T-cell (primary cell): ENCODE data around the gene OSTF1. TPM values are rescaled to one million over a fixed set of nuclear protein-coding genes. Genes with fewer than 3 reads are reported as not detected.
A peak's percentile ranks its signal among the peaks of the same experiment; 100 is the strongest.

Experiments
- ATAC-seq, 4 experiments: fragments of 200-7000 bp in 3 of 4; fragments of 150-1000 bp in 1 of 4; cut with Tn5 transposase; replicated peaks in 1 of 4; 1 replicate in 3 of 4; 2 replicates in 1 of 4; pipeline ENCODE4 v1.10.0; 2021; ENCODE audit warnings: moderate library complexity in 3 of 4, mild to moderate bottlenecking in 2 of 4, moderate number of reproducible peaks in 1 of 4
- CTCF ChIA-PET, 2 donors: fragments of 300-600 bp; sonication (Branson Sonifier 250); formaldehyde crosslinking; loops; one replicate each; lab custom pipeline; 2022; ENCODE audit warnings: antibody characterized with exemption in 2 of 2; lab: Charles Lee
- POLR2A ChIA-PET, 2 donors: fragments of 300-600 bp; sonication (Branson Sonifier 250); formaldehyde crosslinking; loops; one replicate each; lab custom pipeline; 2022; ENCODE audit warnings: antibody characterized with exemption in 2 of 2; lab: Charles Lee
- DNase-seq, 35 experiments: peaks; one replicate each; pipeline versions ENCODE4 v3.0.0 to v3.0.0-alpha.2; 2013 to 2023
- H3K27ac ChIP-seq: one replicate; pipeline ENCODE4 v1.5.1; 2013; ENCODE audit warnings: low read length
- H3K27me3 ChIP-seq, 2 experiments: replicated peaks in 1 of 2; 1 replicate in 1 of 2; 2 replicates in 1 of 2; pipeline versions ENCODE4 v1.6.1 to v1.7.0; 2013; ENCODE audit warnings: low read length in 1 of 2, mixed read lengths in 1 of 2; ENCODE audit not compliant: control insufficient read depth in 2 of 2, insufficient read depth in 2 of 2; ENCODE audit errors: extremely low read depth in 1 of 2
- H3K36me3 ChIP-seq, 2 donors: 1 replicate in 1 of 2; 2 replicates in 1 of 2; pipeline versions ENCODE4 v1.6.1 to v1.7.0; 2013; ENCODE audit warnings: low read length in 1 of 2; ENCODE audit not compliant: control insufficient read depth in 2 of 2, insufficient read depth in 1 of 2; ENCODE audit errors: extremely low read depth in 1 of 2
- H3K4me1 ChIP-seq, 2 experiments: 1 replicate in 1 of 2; 2 replicates in 1 of 2; pipeline versions ENCODE4 v1.6.1 to v1.7.0; 2013; ENCODE audit warnings: low read length in 2 of 2, mixed read lengths in 1 of 2; ENCODE audit not compliant: insufficient read depth in 2 of 2, control insufficient read depth in 1 of 2; ENCODE audit errors: extremely low read depth in 1 of 2
- H3K4me3 ChIP-seq, 2 donors: 1 replicate in 1 of 2; 2 replicates in 1 of 2; pipeline versions ENCODE4 v1.5.1 to v1.7.0; 2013; ENCODE audit warnings: mild to moderate bottlenecking in 2 of 2, low read length in 1 of 2, moderate library complexity in 1 of 2; ENCODE audit not compliant: control insufficient read depth in 1 of 2; ENCODE audit errors: extremely low read depth in 1 of 2
- H3K9me3 ChIP-seq: 2 replicates; pipeline ENCODE4 v1.7.0; 2013
- H3K27ac Mint-ChIP-seq, 2 donors: one replicate each; pipeline ENCODE4 v1.8.0; 2020 to 2021; ENCODE audit warnings: mild to moderate bottlenecking in 2 of 2, mixed read lengths in 2 of 2
- H3K27me3 Mint-ChIP-seq, 2 donors: one replicate each; pipeline ENCODE4 v1.8.0; 2021 to 2022; ENCODE audit warnings: mixed read lengths in 2 of 2
- H3K36me3 Mint-ChIP-seq: one replicate; pipeline ENCODE4 v1.8.0; 2021; ENCODE audit warnings: mixed read lengths
- H3K4me1 Mint-ChIP-seq, 3 donors: one replicate each; pipeline ENCODE4 v1.8.0; 2020 to 2022; ENCODE audit warnings: mixed read lengths in 3 of 3, mild to moderate bottlenecking in 1 of 3
- H3K4me3 Mint-ChIP-seq, 3 donors: one replicate each; pipeline ENCODE4 v1.8.0; 2020 to 2022; ENCODE audit warnings: mild to moderate bottlenecking in 3 of 3, mixed read lengths in 3 of 3, moderate library complexity in 3 of 3
- H3K9me3 Mint-ChIP-seq, 3 donors: one replicate each; pipeline ENCODE4 v1.8.0; 2020 to 2022; ENCODE audit warnings: mixed read lengths in 3 of 3
- WGBS: methylation state at CpG from one replicate; pipeline ENCODE4 v1.1.5; 2013; ENCODE audit warnings: missing lambda C conversion rate; ENCODE audit not compliant: insufficient coverage; 5-methylcytosine and 5-hydroxymethylcytosine counted together
- total RNA-seq, 35 experiments: library from RNA in 6 of 35; stranded (reverse) in 6 of 35; fragments of 120-200 nt in 1 of 35; gene quantifications; one replicate each; pipeline versions ENCODE4 v1.2.1 to v1.2.4 and lab custom pipeline; 2013 to 2026

The OSTF1 gene
- total RNA-seq, 5 donors from 2014 or later (not counting 1 experiment from before 2014, with no cell fraction given) = 46.6 to 73.9 (median 58.3) TPM

DNA sequence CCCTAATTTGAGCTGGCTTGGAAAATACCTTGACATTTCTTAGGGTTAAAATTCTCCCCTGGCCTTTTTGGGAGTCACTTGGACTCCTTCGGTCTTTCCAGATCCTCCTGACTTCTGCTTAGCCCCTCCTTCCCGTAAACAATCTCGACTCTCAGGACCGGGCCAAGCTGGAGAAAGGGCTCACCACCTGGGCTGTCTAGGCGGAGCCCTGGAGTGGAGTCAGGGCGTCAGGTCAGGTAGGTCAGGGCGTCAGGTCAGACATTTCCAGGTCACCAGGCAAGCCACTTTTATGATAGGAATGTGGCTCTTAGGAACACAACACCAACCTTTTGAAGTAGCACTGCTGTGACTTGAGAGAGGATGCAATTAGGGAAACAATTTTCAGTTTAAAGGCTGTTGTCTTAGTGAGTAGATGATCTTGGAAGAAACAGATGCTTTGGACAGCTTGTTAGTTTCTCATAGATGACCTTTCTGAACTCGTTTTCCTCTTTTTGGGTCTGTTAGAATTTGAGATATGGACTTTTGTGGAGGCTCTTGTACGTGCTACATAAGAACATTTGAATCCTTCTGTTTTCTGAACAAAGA, 12.8 kb downstream of the OSTF1 start:
- WGBS = 84% methylated on average over 8 of the region's 9 CpGs
- H3K27me3 Mint-ChIP-seq = no peaks in the 10 kb centered on the region
- no peaks in the 10 kb centered on the region for H3K9me3 ChIP-seq
- DNase-seq = no peak
- H3K9me3 Mint-ChIP-seq = no peaks in the 10 kb centered on the region
- peaks cover 9 to 55% of the 10 kb centered on the region in 2 experiments for H3K4me1 ChIP-seq
- H3K36me3 Mint-ChIP-seq = peaks cover 40% of the 10 kb centered on the region
- peak overlapping the region; percentile 46 to 75 for H3K27ac Mint-ChIP-seq
- H3K27me3 ChIP-seq = no peaks in the 10 kb centered on the region
- ChIA-PET POLR2A (interaction anchor here in 1 of 2 donors (0.5 kb wide), 1 partner anchor 15 kb away, joined by 3 read pairs; no protein-coding TSS in a partner anchor), CTCF (interaction anchor here in 1 of 2 donors (0.6 kb wide), 1 partner anchor 51 kb away, joined by 3 read pairs; no protein-coding TSS in a partner anchor)
- H3K4me3 ChIP-seq = no peak overlapping the region
- H3K36me3 ChIP-seq = peaks cover 0 to 14% of the 10 kb centered on the region in 2 donors
- peaks cover 62 to 85% (median 78%) of the 10 kb centered on the region in 3 donors for H3K4me1 Mint-ChIP-seq
- no peak for ATAC-seq
- H3K27ac ChIP-seq = peak overlapping the region; percentile 19
- no peak overlapping the region for H3K4me3 Mint-ChIP-seq

DNA sequence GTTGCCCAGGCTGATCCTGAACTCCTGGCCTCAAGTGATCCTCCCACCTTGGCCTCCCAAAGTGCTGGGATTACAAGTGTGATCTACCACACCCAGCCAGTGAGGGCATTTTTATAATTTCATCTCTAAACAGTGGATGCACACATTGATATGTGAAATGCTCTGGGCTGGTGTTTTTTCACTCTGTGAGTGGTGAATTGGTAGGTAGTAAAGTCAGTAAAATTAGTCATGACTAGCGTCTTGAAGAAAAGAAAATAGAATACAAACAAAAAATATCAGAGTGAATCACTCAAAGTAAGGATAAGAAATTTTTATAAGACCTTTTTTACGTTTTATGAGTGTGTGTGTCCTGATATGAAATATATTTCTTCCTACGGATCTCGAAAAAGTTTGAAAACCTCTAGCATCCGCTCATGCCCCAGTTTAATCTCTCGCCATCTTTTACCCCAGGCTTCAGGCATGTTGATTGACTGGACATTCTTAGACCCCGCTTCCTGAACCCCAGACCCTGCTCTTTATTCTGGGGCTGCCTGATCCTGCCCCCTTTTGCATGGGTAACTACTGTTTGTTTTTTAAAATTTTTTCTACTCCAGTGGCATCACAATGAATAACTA, 14.0 kb downstream of the OSTF1 start:
- CTCF ChIA-PET = interaction anchor here (1.1 to 1.2 kb wide), 2 partner anchors 10 kb away, joined by 3 to 7 read pairs; no protein-coding TSS in a partner anchor
- H3K36me3 ChIP-seq = peaks cover 0 to 14% of the 10 kb centered on the region in 2 donors
- 93% methylated on average over 5 of the region's 7 CpGs for WGBS
- Mint-ChIP-seq H3K27ac (peak overlapping the region; percentile 49 to 72), H3K27me3 (no peaks in the 10 kb centered on the region), H3K9me3 (no peaks in the 10 kb centered on the region), H3K4me3 (no peak overlapping the region), H3K36me3 (peaks cover 34% of the 10 kb centered on the region), H3K4me1 (peaks cover 68 to 82% (median 73%) of the 10 kb centered on the region in 3 donors)
- DNase-seq (no peak), ATAC-seq (peak in 1 of 4 experiments; percentile 12)
- POLR2A ChIA-PET = no interaction called here
- H3K4me1 ChIP-seq = peaks cover 9 to 47% of the 10 kb centered on the region in 2 experiments
- H3K27me3 ChIP-seq = no peaks in the 10 kb centered on the region
- H3K27ac ChIP-seq = peak overlapping the region; percentile 24
- H3K4me3 ChIP-seq = no peak overlapping the region
- H3K9me3 ChIP-seq = no peaks in the 10 kb centered on the region

DNA sequence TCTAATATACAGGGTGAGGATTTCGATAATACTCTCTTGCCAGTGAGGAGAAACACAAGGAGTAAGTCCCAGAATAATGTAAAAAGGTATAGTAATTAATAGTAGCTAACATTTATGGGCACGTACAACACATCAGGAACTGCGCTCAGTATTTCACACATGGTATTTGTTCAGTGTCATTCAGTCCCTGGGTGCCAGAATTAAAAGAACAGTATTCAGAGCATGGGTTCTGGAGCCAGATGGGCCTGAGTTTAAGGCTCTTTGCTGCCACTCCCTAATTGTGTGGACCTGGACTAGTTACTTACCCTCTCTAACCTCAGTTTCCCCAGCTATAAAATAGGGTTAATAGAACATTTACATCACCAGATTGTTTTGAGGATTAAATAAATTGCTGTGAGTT, 16.3 kb downstream of the OSTF1 start:
- peaks cover 74 to 85% (median 80%) of the 10 kb centered on the region in 3 donors for H3K4me1 Mint-ChIP-seq
- H3K36me3 ChIP-seq = peaks cover 0 to 14% of the 10 kb centered on the region in 2 donors
- no peak for DNase-seq
- no peak for ATAC-seq
- ChIA-PET POLR2A (interaction anchor here in 1 of 2 donors (0.7 kb wide), 1 partner anchor 210 kb away, joined by 3 read pairs; no protein-coding TSS in a partner anchor), CTCF (interaction anchor here in 1 of 2 donors (1.1 to 1.4 kb wide), 3 partner anchors 11 to 329 kb away, joined by 3 to 5 read pairs (median 4); no protein-coding TSS in a partner anchor)
- H3K27me3 Mint-ChIP-seq = no peaks in the 10 kb centered on the region
- H3K9me3 ChIP-seq = no peaks in the 10 kb centered on the region
- peak overlapping the region; percentile 79 for H3K27ac Mint-ChIP-seq
- no peak overlapping the region for H3K27ac ChIP-seq
- H3K9me3 Mint-ChIP-seq = no peaks in the 10 kb centered on the region
- 65% methylated on average over 2 of the region's 3 CpGs for WGBS
- H3K36me3 Mint-ChIP-seq = peaks cover 21% of the 10 kb centered on the region
- no peak overlapping the region for H3K4me3 ChIP-seq
- peak overlapping the region in 1 of 3 donors; percentile 17 for H3K4me3 Mint-ChIP-seq
- H3K4me1 ChIP-seq = peaks cover 10 to 46% of the 10 kb centered on the region in 2 experiments
- no peaks in the 10 kb centered on the region for H3K27me3 ChIP-seq

DNA sequence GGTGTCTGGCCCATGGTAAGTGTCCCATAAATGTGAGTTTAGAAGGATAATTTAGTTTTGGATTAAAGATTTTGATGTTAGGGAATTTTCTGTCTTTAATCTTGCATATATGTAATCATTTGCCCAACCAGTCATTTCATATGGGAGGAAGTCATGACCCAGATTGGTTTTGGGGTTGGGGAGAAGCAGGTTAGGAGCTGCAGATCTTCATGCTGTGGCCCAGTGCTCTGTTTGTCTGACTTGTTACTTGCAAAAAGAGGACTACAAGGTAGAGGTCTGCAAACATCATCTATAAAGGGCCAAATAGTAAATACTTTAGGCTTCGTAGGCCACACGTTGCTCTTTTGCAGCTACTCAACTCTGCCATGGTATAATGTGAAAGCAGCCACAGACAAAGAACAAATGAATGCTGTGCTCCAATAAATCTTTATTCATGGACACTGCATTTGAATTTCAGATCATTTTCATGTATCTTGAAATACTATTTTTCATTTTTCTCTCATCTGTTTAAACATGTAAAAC, 16.8 kb downstream of the OSTF1 start:
- POLR2A ChIA-PET = no interaction called here
- 100% methylated on average over 1 of the region's 2 CpGs for WGBS
- Histone ChIP-seq H3K4me1 (peaks cover 12 to 43% of the 10 kb centered on the region in 2 experiments), H3K36me3 (peaks cover 0 to 14% of the 10 kb centered on the region in 2 donors), H3K27me3 (no peaks in the 10 kb centered on the region), H3K9me3 (no peaks in the 10 kb centered on the region), H3K4me3 (no peak overlapping the region), H3K27ac (no peak overlapping the region)
- ATAC-seq (peak in 1 of 4 experiments; percentile 56), DNase-seq (peak in 1 of 35 experiments; percentile 13)
- no peaks in the 10 kb centered on the region for H3K9me3 Mint-ChIP-seq
- peaks cover 75 to 84% (median 78%) of the 10 kb centered on the region in 3 donors for H3K4me1 Mint-ChIP-seq
- no peaks in the 10 kb centered on the region for H3K27me3 Mint-ChIP-seq
- peak overlapping the region; percentile 79 for H3K27ac Mint-ChIP-seq
- peaks cover 19% of the 10 kb centered on the region for H3K36me3 Mint-ChIP-seq
- CTCF ChIA-PET = interaction anchor here (0.7 to 1.4 kb wide), 5 partner anchors 10 to 1429 kb away, joined by 3 to 5 read pairs (median 3); no protein-coding TSS in a partner anchor
- H3K4me3 Mint-ChIP-seq = peak overlapping the region in 1 of 3 donors; percentile 17

DNA sequence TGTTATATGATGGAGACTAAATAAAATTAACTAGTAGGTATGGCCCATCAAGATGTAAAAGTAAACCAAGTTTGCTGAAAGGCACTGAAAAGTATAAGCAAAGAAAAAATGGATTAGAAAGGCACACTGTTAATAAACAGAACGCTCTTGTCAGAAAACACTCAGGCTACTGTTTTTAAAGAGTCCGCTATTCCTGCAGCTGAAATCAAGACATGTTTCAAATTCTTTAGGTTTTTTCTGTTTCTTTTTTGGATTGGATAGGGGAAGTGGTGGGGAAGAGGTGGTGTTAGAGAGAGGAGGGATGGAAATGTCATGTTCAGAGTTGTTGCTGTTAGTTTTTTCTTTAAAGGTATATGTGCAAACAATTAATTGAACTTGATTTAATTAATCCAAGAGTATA, 17.5 kb downstream of the OSTF1 start:
- POLR2A ChIA-PET = no interaction called here
- Mint-ChIP-seq H3K9me3 (no peaks in the 10 kb centered on the region), H3K27me3 (no peaks in the 10 kb centered on the region), H3K36me3 (peaks cover 18% of the 10 kb centered on the region), H3K4me3 (no peak overlapping the region), H3K4me1 (peaks cover 79 to 86% (median 83%) of the 10 kb centered on the region in 3 donors), H3K27ac (peak overlapping the region; percentile 75 to 79)
- H3K36me3 ChIP-seq = peaks cover 0 to 11% of the 10 kb centered on the region in 2 donors
- no peaks in the 10 kb centered on the region for H3K27me3 ChIP-seq
- no peak for ATAC-seq
- no peak overlapping the region for H3K4me3 ChIP-seq
- WGBS = no CpG with 5 or more reads among the region's 2 CpGs
- H3K9me3 ChIP-seq = no peaks in the 10 kb centered on the region
- CTCF ChIA-PET = interaction anchor here (0.7 to 1.0 kb wide), 3 partner anchors 14 to 1428 kb away, joined by 3 to 6 read pairs (median 3); no protein-coding TSS in a partner anchor
- DNase-seq = no peak
- peaks cover 12 to 39% of the 10 kb centered on the region in 2 experiments for H3K4me1 ChIP-seq
- no peak overlapping the region for H3K27ac ChIP-seq

DNA sequence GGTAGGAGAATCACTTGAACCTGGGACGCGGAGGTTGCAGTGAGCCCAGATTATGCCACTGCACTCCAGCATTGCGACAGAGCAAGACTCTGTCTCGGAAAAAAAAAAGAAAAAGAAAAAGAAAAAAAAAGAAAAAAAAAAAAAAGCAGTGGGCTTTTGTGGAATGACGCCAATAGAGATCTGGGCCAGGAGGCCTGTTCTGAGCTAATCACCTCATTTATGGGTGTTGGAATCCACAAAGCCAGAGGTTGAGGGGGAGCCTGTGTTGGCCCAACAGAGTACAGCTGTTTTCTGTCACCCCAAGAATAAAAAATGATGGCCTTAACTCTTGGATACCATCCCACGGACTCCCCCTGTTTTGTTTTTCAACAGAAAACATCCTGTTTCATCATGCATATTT, 18.5 kb downstream of the OSTF1 start:
- Mint-ChIP-seq H3K27me3 (no peaks in the 10 kb centered on the region), H3K9me3 (no peaks in the 10 kb centered on the region), H3K4me3 (no peak overlapping the region), H3K36me3 (peaks cover 11% of the 10 kb centered on the region), H3K27ac (peak overlapping the region; percentile 0 to 19), H3K4me1 (peaks cover 78 to 84% (median 80%) of the 10 kb centered on the region in 3 donors)
- ChIA-PET POLR2A (no interaction called here), CTCF (interaction anchor here (0.6 to 1.0 kb wide), 5 partner anchors 80 to 331 kb away, joined by 3 to 6 read pairs (median 6); no protein-coding TSS in a partner anchor)
- WGBS = no CpG with 5 or more reads among the region's 6 CpGs
- no peak overlapping the region for H3K4me3 ChIP-seq
- no peak overlapping the region for H3K27ac ChIP-seq
- no peaks in the 10 kb centered on the region for H3K27me3 ChIP-seq
- peaks cover 18 to 45% of the 10 kb centered on the region in 2 experiments for H3K4me1 ChIP-seq
- H3K36me3 ChIP-seq = peaks cover 0 to 7% of the 10 kb centered on the region in 2 donors
- no peaks in the 10 kb centered on the region for H3K9me3 ChIP-seq
- ATAC-seq = no peak
- DNase-seq = no peak
